HCT116 (cell line): Measurements from ENCODE around the gene IQGAP2. TPM values are rescaled to one million over a fixed set of nuclear protein-coding genes. Genes with fewer than 3 reads are reported as not detected.

Experiments used
- ATAC-seq: fragments of 200-7000 bp; cut with Tn5 transposase; 2 replicates; pipeline ENCODE4 v1.9.1; 2020; ENCODE audit warnings: mild to moderate bottlenecking, moderate library complexity
- BruUV-seq: library from RNA; stranded (reverse); fragments of 400-500 nt; replicated peaks from 2 replicates; lab custom pipeline; 2021; lab: Mats Ljungman, UMichigan
- CTCF ChIA-PET: fragments of 300-600 bp; sonication (Branson Sonifier 250); formaldehyde crosslinking; loops from one replicate; lab custom pipeline; 2021; ENCODE audit warnings: antibody characterized with exemption; lab: Charles Lee
- POLR2A ChIA-PET: fragments of 300-600, 350-600 bp; sonication (Branson Sonifier 250); formaldehyde crosslinking; loops from one replicate; lab custom pipeline; 2021; ENCODE audit warnings: antibody characterized with exemption; lab: Charles Lee
- RAD21 ChIA-PET, 2 experiments: fragments of 300-600 bp; sonication (Branson Sonifier 250); formaldehyde crosslinking; loops; one replicate each; lab custom pipeline; 2023; ENCODE audit warnings: low total read pairs in 2 of 2; ENCODE audit not compliant: uncharacterized antibody in 2 of 2, unreplicated experiment in 2 of 2, low non-redundant PET in 1 of 2; lab: Charles Lee
- DNase-seq: peaks from one replicate; pipeline ENCODE4 v3.0.0-alpha.2; 2010; ENCODE audit warnings: low read depth, low spot score
- H2AFZ ChIP-seq: fragments of 200-600 bp; shearing (Covaris generic), sonication (generic); 2 replicates; pipeline ENCODE4 v1.6.1; 2017; ENCODE audit warnings: low read depth, mixed run types, mixed read lengths, antibody characterized with exemption, low read length; ENCODE audit not compliant: poor library complexity, severe bottlenecking
- H3K27ac ChIP-seq: 2 replicates; pipeline ENCODE4 v1.5.1; 2012; ENCODE audit warnings: low read depth, low read length
- H3K27me3 ChIP-seq: fragments of 200-600 bp; sonication (generic); 2 replicates; pipeline ENCODE4 v1.6.1; 2016; ENCODE audit warnings: mixed run types, low read length, mixed read lengths; ENCODE audit not compliant: insufficient read depth
- H3K36me3 ChIP-seq, 2 experiments: fragments of 200-500 bp in 1 of 2; fragments of 200-600 bp in 1 of 2; sonication (Bioruptor generic) in 1 of 2; sonication (generic) in 1 of 2; 2 replicates each; pipeline versions ENCODE4 v1.5.1 to v1.6.1; 2014 to 2016; ENCODE audit warnings: low read length in 2 of 2, inconsistent platforms in 1 of 2, mixed read lengths in 1 of 2, mixed run types in 1 of 2; ENCODE audit not compliant: insufficient read depth in 2 of 2, control insufficient read depth in 1 of 2
- H3K4me1 ChIP-seq, 2 experiments: fragments of 200-600 bp in 1 of 2; sonication (generic) in 1 of 2; 2 replicates each; pipeline versions ENCODE4 v1.5.1 to v1.6.1; 2012 to 2017; ENCODE audit warnings: low read length in 2 of 2, inconsistent platforms in 1 of 2, mild to moderate bottlenecking in 1 of 2, mixed read lengths in 1 of 2, mixed run types in 1 of 2, moderate library complexity in 1 of 2; ENCODE audit not compliant: insufficient read depth in 2 of 2, control insufficient read depth in 1 of 2
- H3K4me2 ChIP-seq: fragments of 200-600 bp; sonication (generic); 2 replicates; pipeline ENCODE4 v1.6.1; 2017; ENCODE audit warnings: mixed run types, low read length, mixed read lengths
- H3K4me3 ChIP-seq, 2 experiments: fragments of 200-600 bp in 1 of 2; sonication (generic) in 1 of 2; replicated peaks in 1 of 2; 2 replicates each; pipeline ENCODE4 v1.5.1; 2011 to 2016; ENCODE audit warnings: low read length in 2 of 2, control low read depth in 1 of 2, low read depth in 1 of 2, mild to moderate bottlenecking in 1 of 2, mixed read lengths in 1 of 2, mixed run types in 1 of 2
- H3K79me2 ChIP-seq: fragments of 200-600 bp; sonication (generic); 2 replicates; pipeline ENCODE4 v1.6.1; 2017; ENCODE audit warnings: mild to moderate bottlenecking, mixed run types, low read length, moderate library complexity, mixed read lengths; ENCODE audit not compliant: insufficient read depth
- H3K9ac ChIP-seq: fragments of 200-600 bp; sonication (generic); 2 replicates; pipeline ENCODE4 v1.6.1; 2016; ENCODE audit warnings: low read length, mixed read lengths
- H3K9me2 ChIP-seq: fragments of 200-600 bp; sonication (generic), shearing (Covaris generic); 2 replicates; pipeline ENCODE4 v1.6.1; 2017; ENCODE audit warnings: mixed run types, mild to moderate bottlenecking, moderate library complexity; ENCODE audit not compliant: insufficient read depth
- H3K9me3 ChIP-seq, 2 experiments: fragments of 200-500 bp in 1 of 2; fragments of 200-600 bp in 1 of 2; sonication (Bioruptor generic) in 1 of 2; sonication (generic) in 1 of 2; 2 replicates each; pipeline ENCODE4 v1.6.1; 2014 to 2017; ENCODE audit warnings: low read length in 2 of 2, mixed read lengths in 2 of 2, inconsistent platforms in 1 of 2, low read depth in 1 of 2, mild to moderate bottlenecking in 1 of 2, mixed run types in 1 of 2, moderate library complexity in 1 of 2; ENCODE audit not compliant: control insufficient read depth in 1 of 2, insufficient read depth in 1 of 2
- H4K20me1 ChIP-seq: fragments of 200-600 bp; sonication (generic), shearing (Covaris generic); 2 replicates; pipeline ENCODE4 v1.6.1; 2017; ENCODE audit warnings: mixed run types, mild to moderate bottlenecking, moderate library complexity; ENCODE audit not compliant: insufficient read depth
- CEBPB ChIP-seq: IDR thresholded peaks from 2 replicates; pipeline ENCODE4 v1.6.1; 2012; ENCODE audit warnings: low read depth
- CTCF ChIP-seq, 3 experiments: fragments of 200-600 bp in 1 of 3; sonication (generic) in 1 of 3; IDR thresholded peaks in 2 of 3; conservative IDR thresholded peaks in 1 of 3; 2 replicates each; pipeline ENCODE4 v1.5.1; 2012 to 2017; ENCODE audit warnings: low read depth in 2 of 3, low read length in 2 of 3, antibody characterized with exemption in 1 of 3, borderline replicate concordance in 1 of 3, control low read depth in 1 of 3, mild to moderate bottlenecking in 1 of 3, mixed read lengths in 1 of 3, mixed run types in 1 of 3, moderate library complexity in 1 of 3; ENCODE audit not compliant: insufficient read depth in 1 of 3
- EGR1 ChIP-seq: IDR thresholded peaks from 2 replicates; pipeline ENCODE4 v1.6.1; 2012; ENCODE audit warnings: low read depth
- POLR2AphosphoS5 ChIP-seq: IDR thresholded peaks from 2 replicates; pipeline ENCODE4 v1.6.1; 2011; ENCODE audit warnings: mild to moderate bottlenecking, low read depth, low read length, moderate library complexity
- REST ChIP-seq: IDR thresholded peaks from 2 replicates; pipeline ENCODE4 v1.6.1; 2012; ENCODE audit warnings: low read depth
- intact Hi-C: fragments of 100-400 bp; cut with micrococcal nuclease; formaldehyde crosslinking; loops from 2 replicates; pipeline ENCODE4 v1.10.0; 2022
- total RNA-seq: library from RNA; stranded (reverse); gene quantifications from one replicate; pipeline ENCODE4 v1.2.1, GENCODE V29; 2021; ENCODE audit not compliant: unreplicated experiment

IQGAP2 gene
- total RNA-seq, 1 experiment from 2014 or later, result 2.0 TPM

- H3K27ac ChIP-seq, result no peak overlapping the region
- H3K9me3 ChIP-seq, result no peaks in the 10 kb centered on the region
- H3K27me3 ChIP-seq, result no peaks in the 10 kb centered on the region
- no peaks in the 10 kb centered on the region for H3K79me2 ChIP-seq
- ATAC-seq (no peak), DNase-seq (no peak)
- H3K4me1 ChIP-seq, result no peaks in the 10 kb centered on the region
- intact Hi-C loops, result no loop called here
- no peaks in the 10 kb centered on the region for H4K20me1 ChIP-seq
- CTCF ChIA-PET, result interaction anchor here (1.2 kb wide), 1 partner anchor 92 kb away, joined by 3 read pairs; no protein-coding TSS in a partner anchor
- H3K36me3 ChIP-seq, result no peaks in the 10 kb centered on the region
- RAD21 ChIA-PET, result no interaction called here
- no TSS peak for BruUV-seq
- POLR2A ChIA-PET, result no interaction called here
- H3K9ac ChIP-seq, result no peak overlapping the region
- H2AFZ ChIP-seq, result no peak overlapping the region
- H3K4me2 ChIP-seq, result no peak overlapping the region
- H3K4me3 ChIP-seq, result no peak overlapping the region
- no peaks in the 10 kb centered on the region for H3K9me2 ChIP-seq
- no peak for TF ChIP-seq CTCF (IDR thresholded peaks at IDR 0.05 in 2 of 3, conservative IDR thresholded peaks at IDR 0.05 in 1 of 3; ENCODE audit: borderline replicate concordance in 1 of 3, insufficient read depth in 1 of 3, low read depth in 2 of 3, low read length in 2 of 3)
- no peak for TF ChIP-seq REST
- no peak for TF ChIP-seq POLR2AphosphoS5
- TF ChIP-seq CEBPB, result no peak
- no peak for TF ChIP-seq EGR1
Measured at GRCh38 chr5:76682387-76682786, 279.3 kb downstream of the IQGAP2 start.
